ENCODE results near the gene CACNB2. TPM values are rescaled to one million over a fixed set of nuclear protein-coding genes. Genes with fewer than 3 reads are reported as not detected.

Gene CACNB2
- polyA plus RNA-seq, 2 of the 4 experiments (the other 2 are of a cell fraction) = not detected

DNA sequence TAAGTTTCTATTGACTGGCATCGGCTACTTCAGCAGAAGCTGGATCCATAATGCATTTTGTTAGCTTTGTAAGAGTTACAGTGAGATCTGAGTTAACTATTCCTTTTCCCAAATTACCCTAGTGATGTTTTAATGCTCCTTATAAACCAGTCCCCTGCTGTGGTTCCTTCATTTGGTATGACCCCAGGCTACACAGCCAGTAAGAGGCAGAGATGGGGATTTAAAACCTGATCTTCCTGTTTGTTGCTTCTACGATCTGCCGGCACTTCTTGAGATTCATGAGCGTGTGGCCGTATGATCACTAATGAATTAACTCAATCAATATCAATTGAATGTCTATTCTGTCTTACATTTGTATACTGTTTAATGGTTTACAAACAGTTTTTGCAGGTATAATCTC, 86.1 kb downstream of the CACNB2 start:
- no peak for ATAC-seq
- Histone ChIP-seq H3K9me3 (no peaks in the 10 kb centered on the region), H3K27ac (no peak overlapping the region), H3K4me2 (no peak overlapping the region), H3K4me1 (no peaks in the 10 kb centered on the region), H3K4me3 (no peak overlapping the region)
- no peak for DNase-seq (ENCODE audit: low read depth in 1 of 2, low spot score in 1 of 2)
- WGBS (ENCODE audit: missing lambda C conversion rate) = 61% methylated on average over 5 of the region's 5 CpGs
- FAIRE-seq = no peak
- POLR2A ChIA-PET = no interaction called here
- TF ChIP-seq ZFP36 (IDR thresholded peaks at IDR 0.05; ENCODE audit: borderline replicate concordance, partially characterized antibody) (no peak), CBX8 (IDR thresholded peaks at IDR 0.05) (no peak), HOXA7 (CRISPR knock-in tag; IDR thresholded peaks at IDR 0.05) (no peak), FOSL2 (IDR thresholded peaks at IDR 0.05) (no peak), FOSL2 (CRISPR knock-in tag; IDR thresholded peaks at IDR 0.05) (no peak), RFX5 (IDR thresholded peaks at IDR 0.05) (no peak), GATA3 (IDR thresholded peaks at IDR 0.05; ENCODE audit: borderline replicate concordance) (no peak), FOXS1 (CRISPR knock-in tag; IDR thresholded peaks at IDR 0.05) (no peak), CEBPB (IDR thresholded peaks at IDR 0.05) (no peak), ELK1 (IDR thresholded peaks at IDR 0.05; ENCODE audit: low read depth, low read length) (no peak), NPAS2 (CRISPR knock-in tag; IDR thresholded peaks at IDR 0.05; ENCODE audit: borderline replicate concordance) (no peak), MAFK (IDR thresholded peaks at IDR 0.05; ENCODE audit: partially characterized antibody) (no peak), HES2 (IDR thresholded peaks at IDR 0.05) (no peak), MAX (IDR thresholded peaks at IDR 0.05) (no peak), HOXB13 (CRISPR knock-in tag; IDR thresholded peaks at IDR 0.05; ENCODE audit: low read depth) (no peak), TFCP2L1 (CRISPR knock-in tag; IDR thresholded peaks at IDR 0.05) (no peak), PHF8 (IDR thresholded peaks at IDR 0.05; ENCODE audit: borderline replicate concordance, low read depth) (no peak), REST (IDR thresholded peaks at IDR 0.05) (no peak)
- TF ChIP-seq, protein P1, sequence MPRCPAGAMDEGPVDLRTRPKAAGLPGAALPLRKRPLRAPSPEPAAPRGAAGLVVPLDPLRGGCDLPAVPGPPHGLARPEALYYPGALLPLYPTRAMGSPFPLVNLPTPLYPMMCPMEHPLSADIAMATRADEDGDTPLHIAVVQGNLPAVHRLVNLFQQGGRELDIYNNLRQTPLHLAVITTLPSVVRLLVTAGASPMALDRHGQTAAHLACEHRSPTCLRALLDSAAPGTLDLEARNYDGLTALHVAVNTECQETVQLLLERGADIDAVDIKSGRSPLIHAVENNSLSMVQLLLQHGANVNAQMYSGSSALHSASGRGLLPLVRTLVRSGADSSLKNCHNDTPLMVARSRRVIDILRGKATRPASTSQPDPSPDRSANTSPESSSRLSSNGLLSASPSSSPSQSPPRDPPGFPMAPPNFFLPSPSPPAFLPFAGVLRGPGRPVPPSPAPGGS (IDR thresholded peaks at IDR 0.05) = no peak
- TF ChIP-seq, protein P2, sequence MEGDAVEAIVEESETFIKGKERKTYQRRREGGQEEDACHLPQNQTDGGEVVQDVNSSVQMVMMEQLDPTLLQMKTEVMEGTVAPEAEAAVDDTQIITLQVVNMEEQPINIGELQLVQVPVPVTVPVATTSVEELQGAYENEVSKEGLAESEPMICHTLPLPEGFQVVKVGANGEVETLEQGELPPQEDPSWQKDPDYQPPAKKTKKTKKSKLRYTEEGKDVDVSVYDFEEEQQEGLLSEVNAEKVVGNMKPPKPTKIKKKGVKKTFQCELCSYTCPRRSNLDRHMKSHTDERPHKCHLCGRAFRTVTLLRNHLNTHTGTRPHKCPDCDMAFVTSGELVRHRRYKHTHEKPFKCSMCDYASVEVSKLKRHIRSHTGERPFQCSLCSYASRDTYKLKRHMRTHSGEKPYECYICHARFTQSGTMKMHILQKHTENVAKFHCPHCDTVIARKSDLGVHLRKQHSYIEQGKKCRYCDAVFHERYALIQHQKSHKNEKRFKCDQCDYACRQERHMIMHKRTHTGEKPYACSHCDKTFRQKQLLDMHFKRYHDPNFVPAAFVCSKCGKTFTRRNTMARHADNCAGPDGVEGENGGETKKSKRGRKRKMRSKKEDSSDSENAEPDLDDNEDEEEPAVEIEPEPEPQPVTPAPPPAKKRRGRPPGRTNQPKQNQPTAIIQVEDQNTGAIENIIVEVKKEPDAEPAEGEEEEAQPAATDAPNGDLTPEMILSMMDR (IDR thresholded peaks at IDR 0.05) = no peak
- TF ChIP-seq, protein P3, sequence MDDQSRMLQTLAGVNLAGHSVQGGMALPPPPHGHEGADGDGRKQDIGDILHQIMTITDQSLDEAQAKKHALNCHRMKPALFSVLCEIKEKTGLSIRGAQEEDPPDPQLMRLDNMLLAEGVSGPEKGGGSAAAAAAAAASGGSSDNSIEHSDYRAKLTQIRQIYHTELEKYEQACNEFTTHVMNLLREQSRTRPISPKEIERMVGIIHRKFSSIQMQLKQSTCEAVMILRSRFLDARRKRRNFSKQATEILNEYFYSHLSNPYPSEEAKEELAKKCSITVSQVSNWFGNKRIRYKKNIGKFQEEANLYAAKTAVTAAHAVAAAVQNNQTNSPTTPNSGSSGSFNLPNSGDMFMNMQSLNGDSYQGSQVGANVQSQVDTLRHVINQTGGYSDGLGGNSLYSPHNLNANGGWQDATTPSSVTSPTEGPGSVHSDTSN (IDR thresholded peaks at IDR 0.05) = no peak
- CTCF ChIA-PET = interaction anchor here (0.6 to 1.4 kb wide), 3 partner anchors 10 to 377 kb away, joined by 3 read pairs; no protein-coding TSS in a partner anchor

Measured in A549 (cell line).